Measurements from ENCODE around the gene LHX3.

LHX3 gene

DNA sequence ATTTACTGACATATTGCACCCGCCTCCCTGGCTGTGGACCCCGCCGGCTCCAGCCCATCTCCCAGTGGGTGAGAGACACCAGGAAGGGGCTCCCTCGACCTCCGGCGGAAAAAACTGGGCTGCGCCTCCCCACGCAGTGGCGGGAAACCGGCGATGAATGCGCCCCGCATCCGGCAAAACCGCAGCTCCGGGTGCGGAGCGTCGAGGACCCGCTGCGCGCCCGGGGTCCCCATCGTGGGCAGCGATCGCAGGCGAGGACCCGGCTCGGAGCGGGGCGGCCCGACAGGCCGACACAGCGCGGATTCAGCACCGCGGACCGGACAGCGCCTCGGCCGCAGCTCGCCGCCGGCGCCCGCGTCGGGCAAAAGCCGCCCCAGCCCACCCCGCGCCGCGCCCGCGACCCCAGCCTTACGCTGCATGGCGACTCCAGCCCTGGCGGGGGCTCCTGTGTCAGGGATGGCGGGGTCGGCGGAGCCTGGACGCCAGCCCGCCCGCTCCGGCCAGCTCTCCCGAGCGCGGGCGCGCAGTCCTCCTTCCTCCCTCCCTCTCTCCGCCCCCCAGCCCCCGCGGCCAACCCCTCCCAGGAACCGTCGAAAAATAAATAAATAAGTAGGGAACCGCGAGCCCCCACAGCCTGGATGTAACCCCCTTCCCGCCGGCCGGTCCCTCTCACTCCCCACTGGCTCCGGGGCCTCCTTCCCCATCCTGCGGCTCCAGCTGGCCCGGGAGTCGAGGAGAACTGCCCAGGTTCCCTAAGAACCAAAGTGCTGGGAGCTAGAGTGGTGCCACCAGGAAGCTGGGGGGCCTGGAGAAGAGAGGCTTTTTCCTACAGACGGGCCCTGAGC lies 3.1 kb downstream of the LHX3 start:
- TF ChIP-seq, protein P1, sequence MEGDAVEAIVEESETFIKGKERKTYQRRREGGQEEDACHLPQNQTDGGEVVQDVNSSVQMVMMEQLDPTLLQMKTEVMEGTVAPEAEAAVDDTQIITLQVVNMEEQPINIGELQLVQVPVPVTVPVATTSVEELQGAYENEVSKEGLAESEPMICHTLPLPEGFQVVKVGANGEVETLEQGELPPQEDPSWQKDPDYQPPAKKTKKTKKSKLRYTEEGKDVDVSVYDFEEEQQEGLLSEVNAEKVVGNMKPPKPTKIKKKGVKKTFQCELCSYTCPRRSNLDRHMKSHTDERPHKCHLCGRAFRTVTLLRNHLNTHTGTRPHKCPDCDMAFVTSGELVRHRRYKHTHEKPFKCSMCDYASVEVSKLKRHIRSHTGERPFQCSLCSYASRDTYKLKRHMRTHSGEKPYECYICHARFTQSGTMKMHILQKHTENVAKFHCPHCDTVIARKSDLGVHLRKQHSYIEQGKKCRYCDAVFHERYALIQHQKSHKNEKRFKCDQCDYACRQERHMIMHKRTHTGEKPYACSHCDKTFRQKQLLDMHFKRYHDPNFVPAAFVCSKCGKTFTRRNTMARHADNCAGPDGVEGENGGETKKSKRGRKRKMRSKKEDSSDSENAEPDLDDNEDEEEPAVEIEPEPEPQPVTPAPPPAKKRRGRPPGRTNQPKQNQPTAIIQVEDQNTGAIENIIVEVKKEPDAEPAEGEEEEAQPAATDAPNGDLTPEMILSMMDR (IDR thresholded peaks at IDR 0.05): no peak

DNA sequence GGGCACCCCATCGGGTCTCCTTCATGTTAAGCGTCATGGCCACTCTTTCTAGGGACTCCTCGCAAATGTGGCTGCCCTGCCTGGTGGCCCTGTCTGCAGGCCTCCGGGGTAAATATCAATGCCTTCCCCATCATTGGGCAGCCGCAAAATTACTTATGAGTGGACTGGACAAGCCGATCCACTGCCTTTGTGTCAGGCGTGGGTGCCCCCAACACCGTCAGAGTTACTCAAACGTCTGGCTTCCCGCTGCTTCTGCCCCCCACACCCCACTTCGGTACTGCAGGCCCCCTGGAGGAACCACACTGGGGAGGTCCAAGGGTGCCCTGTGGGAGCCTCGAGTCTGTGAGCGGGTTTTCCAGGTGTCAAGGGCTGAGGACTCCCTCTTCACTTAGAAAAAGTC lies 3.8 kb downstream of the LHX3 start:
- TF ChIP-seq, protein P1 (IDR thresholded peaks at IDR 0.05): no peak

DNA sequence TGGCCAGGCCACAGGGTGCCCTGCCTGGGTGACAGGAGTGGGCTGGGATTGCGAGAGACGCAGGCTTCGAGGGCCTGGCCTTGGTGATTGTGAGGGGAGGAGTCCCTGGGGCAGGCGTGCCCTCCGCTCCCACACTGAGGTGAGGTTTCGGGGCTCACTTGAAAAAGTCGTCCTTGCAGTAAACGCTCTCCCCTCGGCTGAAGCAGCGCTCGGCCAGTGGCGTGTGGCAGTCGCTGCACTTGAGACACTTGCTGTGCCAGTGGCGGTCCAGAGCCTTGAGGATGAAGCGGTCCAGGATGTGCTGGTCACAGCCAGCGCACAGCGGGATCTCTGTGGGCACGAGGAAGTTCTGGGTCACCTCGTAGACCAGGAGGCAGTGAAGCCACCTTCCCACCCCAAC lies 4.5 kb downstream of the LHX3 start:
- TF ChIP-seq, protein P1 (IDR thresholded peaks at IDR 0.05): no peak

DNA sequence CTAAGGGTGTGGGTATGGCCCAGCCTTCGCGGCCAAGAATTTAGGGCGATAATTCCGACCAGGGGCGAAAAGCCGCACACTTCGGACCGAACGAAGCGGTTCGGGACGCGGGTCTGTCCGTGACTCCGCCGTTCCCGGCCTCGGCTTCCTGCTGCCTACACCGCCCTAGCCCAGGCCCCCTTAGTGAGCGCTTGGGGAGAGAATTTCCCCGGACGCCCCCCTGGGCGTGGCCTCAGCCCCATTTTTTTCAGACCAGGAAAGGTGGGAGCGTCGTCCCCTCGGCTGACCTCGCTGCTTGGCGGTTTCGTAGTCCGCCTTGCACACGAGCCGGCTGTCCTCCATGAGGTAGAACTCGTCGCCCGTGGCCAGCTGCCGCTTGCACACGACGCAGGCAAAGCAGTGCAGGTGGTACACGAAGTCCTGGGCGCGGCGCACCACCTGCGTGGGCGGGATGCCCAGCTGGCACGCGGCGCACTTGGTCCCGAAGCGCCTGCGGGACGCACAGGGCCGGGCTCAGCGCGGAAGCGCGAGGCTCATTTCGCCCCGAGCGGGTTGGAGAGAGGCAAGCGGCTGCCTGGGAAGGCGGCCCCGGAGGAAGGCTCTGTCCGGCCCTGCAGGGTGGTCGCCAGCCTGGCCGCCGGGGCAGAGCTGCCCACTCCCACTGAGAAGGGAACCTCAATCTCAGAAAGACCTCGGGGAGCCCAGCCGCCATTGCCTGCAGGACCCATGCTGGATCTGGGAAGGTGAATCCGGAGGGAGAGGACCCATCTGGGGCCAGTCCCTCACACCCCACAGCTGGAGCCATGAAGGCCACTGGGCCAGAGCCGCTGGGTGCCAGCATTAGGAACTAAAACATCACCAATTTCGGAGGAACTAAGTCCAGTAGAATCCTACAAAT lies 5.3 kb downstream of the LHX3 start:
- TF ChIP-seq, protein P1 (IDR thresholded peaks at IDR 0.05): no peak

DNA sequence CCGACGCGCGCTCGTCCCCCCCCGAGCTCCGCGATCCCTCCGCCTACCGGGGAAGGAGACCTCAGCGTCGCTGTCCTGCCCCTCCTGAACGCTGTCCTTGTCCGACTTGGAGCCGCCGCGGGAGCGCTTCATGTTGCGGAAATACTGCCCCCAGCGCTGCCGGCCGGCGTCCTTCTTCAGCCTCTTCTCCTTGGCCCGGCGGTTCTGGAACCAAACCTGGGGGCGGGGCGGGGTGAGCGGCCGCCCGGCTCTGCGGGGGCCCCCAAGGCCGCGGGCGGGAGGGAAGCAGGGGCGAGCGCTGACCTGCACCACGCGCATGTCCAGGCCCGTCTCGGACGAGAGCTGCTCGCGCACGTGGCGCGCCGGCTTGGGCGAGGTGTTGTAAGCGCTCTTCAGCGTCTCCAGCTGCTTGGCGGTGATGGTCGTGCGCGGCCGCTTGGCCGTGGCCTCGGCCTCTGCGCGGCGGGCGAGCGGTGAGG lies 6.3 kb downstream of the LHX3 start:
- TF ChIP-seq, protein P1 (IDR thresholded peaks at IDR 0.05): no peak

DNA sequence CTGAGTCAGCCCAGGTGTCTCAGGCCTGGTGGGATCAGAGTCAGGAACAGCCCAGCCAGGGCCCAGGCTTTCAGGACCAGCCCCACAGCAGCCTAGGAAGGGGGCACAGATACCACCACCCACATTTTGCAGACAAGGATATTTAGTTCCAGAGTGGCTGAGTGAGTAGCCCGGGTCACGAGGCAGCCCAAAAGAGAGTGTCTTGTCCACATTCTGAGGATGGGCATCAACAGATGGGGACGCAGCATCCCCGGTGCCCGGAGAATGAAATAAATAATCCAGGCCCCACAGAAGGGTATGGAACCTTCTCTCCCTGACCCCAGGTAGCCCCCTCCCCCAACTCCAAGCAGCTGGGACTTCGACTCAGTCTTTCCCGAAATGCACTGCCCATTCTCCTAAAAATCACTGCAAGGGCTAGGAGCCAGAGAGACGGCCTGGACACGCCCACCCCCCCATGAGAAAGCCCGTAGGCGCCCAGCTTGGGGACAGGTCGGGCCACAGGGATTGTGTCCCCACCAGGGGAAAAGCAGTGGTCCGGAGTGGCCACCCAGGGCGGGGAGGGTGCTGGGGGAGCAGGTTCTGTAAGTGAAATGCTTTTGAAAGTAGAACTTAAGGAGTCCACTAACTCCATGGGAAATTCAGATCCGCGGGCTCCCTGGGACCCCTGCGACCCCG lies 6.9 kb downstream of the LHX3 start:
- TF ChIP-seq, protein P1 (IDR thresholded peaks at IDR 0.05): no peak

All from LNCAP (cell line).